GM23338 (cell line): ENCODE measurements around the gene GRK3. TPM values are rescaled to one million over a fixed set of nuclear protein-coding genes. Genes with fewer than 3 reads are reported as not detected.
"Not testable (repeated sequence)": the region's sequence is repeated elsewhere in the genome, so short reads cannot be mapped to it uniquely, and the experiment has no call there.

Source experiments
- ATAC-seq: fragments of 200-7000 bp; cut with Tn5 transposase; 3 replicates; pipeline ENCODE4 v1.9.1; 2020
- DNase-seq: peaks from one replicate; pipeline ENCODE4 v3.0.0-alpha.2; 2015; ENCODE audit warnings: low spot score
- H2AFZ ChIP-seq: fragments of 200-600 bp; sonication (generic); 2 replicates; pipeline ENCODE4 v1.8.0; 2016; ENCODE audit warnings: antibody characterized with exemption, mild to moderate bottlenecking, moderate library complexity
- H3F3A ChIP-seq: fragments of 200-600 bp; sonication (generic); replicated peaks from 2 replicates; pipeline ENCODE4 v1.8.0; 2017; ENCODE audit warnings: antibody characterized with exemption, mixed run types, low read depth
- H3K27ac ChIP-seq: fragments of 200-600 bp; sonication (generic); 2 replicates; pipeline ENCODE4 v1.6.1; 2016; ENCODE audit warnings: low read depth
- H3K27me3 ChIP-seq: fragments of 200-600 bp; sonication (generic); 2 replicates; pipeline ENCODE4 v1.8.0; 2016; ENCODE audit warnings: mild to moderate bottlenecking, mixed run types, moderate library complexity; ENCODE audit not compliant: insufficient read depth
- H3K36me3 ChIP-seq: fragments of 200-600 bp; sonication (generic); 2 replicates; pipeline ENCODE4 v1.8.0; 2016; ENCODE audit warnings: mild to moderate bottlenecking; ENCODE audit not compliant: insufficient read depth
- H3K4me1 ChIP-seq: fragments of 200-600 bp; sonication (generic); 2 replicates; pipeline ENCODE4 v1.8.0; 2016; ENCODE audit warnings: mild to moderate bottlenecking, moderate library complexity; ENCODE audit not compliant: insufficient read depth
- H3K4me2 ChIP-seq: fragments of 200-600 bp; sonication (generic); 2 replicates; pipeline ENCODE4 v1.7.1; 2017; ENCODE audit warnings: mixed run types
- H3K4me3 ChIP-seq: fragments of 200-600 bp; sonication (generic); 2 replicates; pipeline ENCODE4 v1.6.1; 2016; ENCODE audit warnings: mixed run types
- H3K79me2 ChIP-seq: fragments of 200-600 bp; sonication (generic); replicated peaks from 2 replicates; pipeline ENCODE4 v1.8.0; 2017; ENCODE audit warnings: mild to moderate bottlenecking; ENCODE audit not compliant: insufficient read depth
- H3K9me2 ChIP-seq: fragments of 200-600 bp; sonication (generic); 2 replicates; pipeline ENCODE4 v1.8.0; 2017; ENCODE audit not compliant: insufficient read depth
- H4K20me1 ChIP-seq: fragments of 200-600 bp; sonication (generic); replicated peaks from 2 replicates; pipeline ENCODE4 v1.8.0; 2017; ENCODE audit warnings: mild to moderate bottlenecking; ENCODE audit not compliant: insufficient read depth
- H3K27ac Mint-ChIP-seq: 2 replicates; pipeline ENCODE4 v1.8.0; 2020; ENCODE audit warnings: inconsistent platforms, mild to moderate bottlenecking, moderate library complexity, mixed read lengths
- H3K27me3 Mint-ChIP-seq: 3 replicates; pipeline ENCODE4 v1.8.0; 2022; ENCODE audit warnings: low read depth, mild to moderate bottlenecking, moderate library complexity, mixed read lengths, inconsistent platforms; ENCODE audit not compliant: insufficient read depth, poor library complexity
- H3K36me3 Mint-ChIP-seq: 3 replicates; pipeline ENCODE4 v1.8.0; 2021; ENCODE audit warnings: low read depth, mild to moderate bottlenecking, inconsistent platforms, moderate library complexity, mixed read lengths
- H3K4me1 Mint-ChIP-seq: 3 replicates; pipeline ENCODE4 v1.8.0; 2020; ENCODE audit warnings: mild to moderate bottlenecking, inconsistent platforms, mixed read lengths
- H3K4me3 Mint-ChIP-seq: 3 replicates; pipeline ENCODE4 v1.8.0; 2021; ENCODE audit warnings: moderate library complexity, mild to moderate bottlenecking, inconsistent platforms, mixed read lengths
- H3K9me3 Mint-ChIP-seq: 3 replicates; pipeline ENCODE4 v1.8.0; 2020; ENCODE audit warnings: moderate library complexity, mild to moderate bottlenecking, inconsistent platforms, mixed read lengths
- EZH2phosphoT487 ChIP-seq: fragments of 200-600 bp; sonication (generic); IDR thresholded peaks from one replicate; pipeline ENCODE4 v1.8.1; 2018; ENCODE audit warnings: antibody characterized with exemption; ENCODE audit not compliant: unreplicated experiment
- polyA plus RNA-seq: library from polyadenylated mRNA; unstranded; fragments of >200 nt; fragmentation: Nextera tagmentation; extraction: Ambion mirVana; gene quantifications from 2 replicates; pipeline ENCODE4 v1.2.1, GENCODE V29; 2016
- total RNA-seq: library from RNA; depleted of rRNA; stranded (reverse); fragments of >200 nt; shearing (Covaris generic); gene quantifications from 2 replicates; pipeline ENCODE4 v1.2.3, GENCODE V29; 2014
- TF ChIP-seq, protein P1 (sequence below), 2 experiments: fragments of 200-600 bp in 1 of 2; sonication (generic) in 1 of 2; conservative IDR thresholded peaks; 2 replicates each; pipeline versions ENCODE4 v1.5.1 to v1.6.1; 2016 to 2017; ENCODE audit warnings: antibody characterized with exemption in 2 of 2, low read depth in 2 of 2, mild to moderate bottlenecking in 2 of 2, moderate library complexity in 1 of 2

GRK3 gene
- total and polyA plus RNA-seq, 2 experiments from 2014 or later, result 6.0 to 25.3 TPM

DNA sequence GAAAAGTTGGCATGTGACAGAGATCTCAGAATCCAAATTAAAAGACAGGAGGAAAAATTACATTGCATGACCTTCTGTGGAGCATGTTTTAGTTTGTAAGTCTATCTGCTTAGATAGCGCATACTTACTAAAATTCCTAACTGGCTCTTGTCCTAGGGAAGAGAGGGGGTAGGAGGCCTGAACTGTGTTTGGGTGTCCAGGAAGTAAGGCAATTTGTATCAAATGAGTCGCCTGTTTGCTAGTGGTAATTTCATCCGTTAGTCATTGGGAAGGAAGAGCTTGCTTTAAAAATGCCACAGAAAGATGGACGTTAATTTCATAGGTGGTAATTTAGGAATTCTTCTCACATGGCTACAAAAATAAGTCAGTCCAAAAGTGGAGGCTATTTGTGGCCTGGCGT is 18.5 kb downstream of the GRK3 start:
- H3K27me3 Mint-ChIP-seq, result peaks cover 12% of the 10 kb centered on the region
- no peak for ATAC-seq
- H3K4me1 Mint-ChIP-seq, result peaks cover 20% of the 10 kb centered on the region; the same call in 2 of the 3 replicates
- H3K36me3 ChIP-seq, result no peaks in the 10 kb centered on the region
- no peak overlapping the region for H3K4me2 ChIP-seq
- H3K9me2 ChIP-seq, result no peaks in the 10 kb centered on the region
- H3K4me3 ChIP-seq, result no peak overlapping the region
- peaks cover 18% of the 10 kb centered on the region for H4K20me1 ChIP-seq
- no peak overlapping the region for H2AFZ ChIP-seq
- no peak for DNase-seq
- peaks cover 8% of the 10 kb centered on the region; the same call in 1 of the 2 replicates for H3K4me1 ChIP-seq
- peak overlapping the region; percentile 28; the same call in 1 of the 2 replicates for H3K27ac Mint-ChIP-seq
- no peak overlapping the region for H3K27ac ChIP-seq
- H3K27me3 ChIP-seq, result no peaks in the 10 kb centered on the region
- TF ChIP-seq, protein P1, sequence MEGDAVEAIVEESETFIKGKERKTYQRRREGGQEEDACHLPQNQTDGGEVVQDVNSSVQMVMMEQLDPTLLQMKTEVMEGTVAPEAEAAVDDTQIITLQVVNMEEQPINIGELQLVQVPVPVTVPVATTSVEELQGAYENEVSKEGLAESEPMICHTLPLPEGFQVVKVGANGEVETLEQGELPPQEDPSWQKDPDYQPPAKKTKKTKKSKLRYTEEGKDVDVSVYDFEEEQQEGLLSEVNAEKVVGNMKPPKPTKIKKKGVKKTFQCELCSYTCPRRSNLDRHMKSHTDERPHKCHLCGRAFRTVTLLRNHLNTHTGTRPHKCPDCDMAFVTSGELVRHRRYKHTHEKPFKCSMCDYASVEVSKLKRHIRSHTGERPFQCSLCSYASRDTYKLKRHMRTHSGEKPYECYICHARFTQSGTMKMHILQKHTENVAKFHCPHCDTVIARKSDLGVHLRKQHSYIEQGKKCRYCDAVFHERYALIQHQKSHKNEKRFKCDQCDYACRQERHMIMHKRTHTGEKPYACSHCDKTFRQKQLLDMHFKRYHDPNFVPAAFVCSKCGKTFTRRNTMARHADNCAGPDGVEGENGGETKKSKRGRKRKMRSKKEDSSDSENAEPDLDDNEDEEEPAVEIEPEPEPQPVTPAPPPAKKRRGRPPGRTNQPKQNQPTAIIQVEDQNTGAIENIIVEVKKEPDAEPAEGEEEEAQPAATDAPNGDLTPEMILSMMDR (conservative IDR thresholded peaks at IDR 0.05; ENCODE audit: low read depth in 2 of 2), result no peak
- no peak for TF ChIP-seq EZH2phosphoT487
- no peaks in the 10 kb centered on the region for H3F3A ChIP-seq
- H3K79me2 ChIP-seq, result peaks cover 85% of the 10 kb centered on the region
- peaks cover 3% of the 10 kb centered on the region; the same call in 1 of the 3 replicates for H3K9me3 Mint-ChIP-seq
- H3K36me3 Mint-ChIP-seq, result peaks cover 11% of the 10 kb centered on the region
- no peak overlapping the region for H3K4me3 Mint-ChIP-seq

- DNase-seq, H3K36me3 ChIP-seq, H3K9me3 Mint-ChIP-seq, H3K27ac ChIP-seq, H3K36me3 Mint-ChIP-seq, H3F3A ChIP-seq, H3K4me3 Mint-ChIP-seq, H2AFZ ChIP-seq, H3K27me3 ChIP-seq, H3K9me2 ChIP-seq, H3K4me2 ChIP-seq, H3K4me3 ChIP-seq, H3K27me3 Mint-ChIP-seq, H3K27ac Mint-ChIP-seq, H3K4me1 ChIP-seq: not testable (repeated sequence)
- peak; percentile 75 for ATAC-seq
- Histone ChIP-seq H3K79me2 (peaks cover 84% of the 10 kb centered on the region), H4K20me1 (peaks cover 14% of the 10 kb centered on the region)
- H3K4me1 Mint-ChIP-seq, result peaks cover 20% of the 10 kb centered on the region; the same call in 2 of the 3 replicates
Measured at GRCh38 chr22:25584993-25585392, 20.5 kb downstream of the GRK3 start.

DNA sequence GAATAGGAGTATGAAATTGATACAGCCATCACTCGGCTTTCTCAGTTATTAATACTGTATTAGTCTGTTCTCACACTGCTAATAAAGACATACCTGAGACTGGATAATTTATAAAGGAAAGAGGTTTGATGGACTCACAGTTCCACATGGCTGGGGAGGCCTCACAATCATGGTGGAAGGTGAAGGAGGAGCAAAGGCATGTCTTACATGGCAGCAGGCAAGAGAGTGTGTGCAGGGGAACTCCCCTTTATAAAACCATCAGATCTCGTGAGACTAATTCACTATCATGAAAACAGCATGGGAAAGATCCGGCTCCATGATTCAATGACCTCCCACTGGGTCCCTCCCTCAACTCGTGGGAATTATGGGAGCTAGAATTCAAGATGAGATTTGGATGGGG is 25.2 kb downstream of the GRK3 start:
- H3K36me3 Mint-ChIP-seq, result peaks cover 20% of the 10 kb centered on the region; the same call in 2 of the 3 replicates
- Histone ChIP-seq H3K79me2 (peaks cover 86% of the 10 kb centered on the region), H3K4me1 (peaks cover 19% of the 10 kb centered on the region; the same call in 1 of the 2 replicates)
- not testable (repeated sequence) for DNase-seq, H3K27me3 ChIP-seq, ATAC-seq, H4K20me1 ChIP-seq, H2AFZ ChIP-seq, H3K27ac Mint-ChIP-seq, H3K4me3 ChIP-seq, H3K9me2 ChIP-seq, H3K9me3 Mint-ChIP-seq, H3K27me3 Mint-ChIP-seq, H3K27ac ChIP-seq, H3K36me3 ChIP-seq, H3K4me2 ChIP-seq, H3K4me3 Mint-ChIP-seq, H3F3A ChIP-seq
- H3K4me1 Mint-ChIP-seq, result peaks cover 14% of the 10 kb centered on the region; the same call in 2 of the 3 replicates

- not testable (repeated sequence) for H3K4me1 Mint-ChIP-seq, H2AFZ ChIP-seq, H3K4me3 Mint-ChIP-seq, H3K9me2 ChIP-seq, H3K9me3 Mint-ChIP-seq, ATAC-seq, H3K4me2 ChIP-seq, H3K36me3 ChIP-seq, H3K27ac Mint-ChIP-seq, H3K27ac ChIP-seq, H4K20me1 ChIP-seq, DNase-seq, H3K4me3 ChIP-seq, H3K27me3 Mint-ChIP-seq, H3F3A ChIP-seq, H3K27me3 ChIP-seq
- H3K36me3 Mint-ChIP-seq, result peaks cover 19% of the 10 kb centered on the region; the same call in 2 of the 3 replicates
- H3K79me2 ChIP-seq, result peaks cover 83% of the 10 kb centered on the region
- peaks cover 20% of the 10 kb centered on the region; the same call in 1 of the 2 replicates for H3K4me1 ChIP-seq
Measured at GRCh38 chr22:25593323-25593722, 28.8 kb downstream of the GRK3 start.
